Ovary (tissue), 9 donors: ENCODE results near the gene ATF3. TPM values are rescaled to one million over a fixed set of nuclear protein-coding genes. Genes with fewer than 3 reads are reported as not detected.

Experiments
- DNase-seq, 5 donors: peaks; one replicate each; pipeline ENCODE4 v3.0.0-alpha.2; 2019 to 2020
- H3K27ac ChIP-seq, 2 donors: fragments of 200-600 bp; one replicate each; pipeline versions ENCODE4 v1.5.1 to v1.8.0; 2019 to 2022
- H3K27me3 ChIP-seq: fragments of 200-600 bp; one replicate; pipeline ENCODE4 v1.8.0; 2022
- H3K36me3 ChIP-seq: fragments of 200-600 bp; sonication (generic); one replicate; pipeline ENCODE4 v1.5.1; 2019
- H3K4me1 ChIP-seq: one replicate; pipeline ENCODE4 v1.8.1; 2013; ENCODE audit warnings: mild to moderate bottlenecking, moderate library complexity; ENCODE audit not compliant: insufficient read depth
- H3K4me3 ChIP-seq: fragments of 200-600 bp; sonication (generic); one replicate; pipeline ENCODE4 v1.5.1; 2017
- H3K9me3 ChIP-seq, 2 donors: fragments of 200-600 bp in 1 of 2; sonication (generic) in 1 of 2; one replicate each; pipeline versions ENCODE4 v1.5.1 to v1.8.1; 2013 to 2019; ENCODE audit warnings: mild to moderate bottlenecking in 1 of 2, moderate library complexity in 1 of 2
- EP300 ChIP-seq: sonication (generic); formaldehyde crosslinking; IDR thresholded peaks from one replicate; pipeline ENCODE4 v1.6.1; 2017; ENCODE audit warnings: antibody characterized with exemption
- POLR2A ChIP-seq: fragments of 450-650 bp; IDR thresholded peaks from one replicate; pipeline ENCODE4 v1.6.1; 2017; ENCODE audit warnings: antibody characterized with exemption, mild to moderate bottlenecking, moderate library complexity
- WGBS, 3 donors: extraction: QIAGEN DNeasy Blood & Tissue Kit in 1 of 3; methylation state at CpG; one replicate each; pipeline versions ENCODE4 v1.1.5 to v1.1.7; 2013 to 2017; 5-methylcytosine and 5-hydroxymethylcytosine counted together
- intact Hi-C, 4 donors: fragments of 100-400 bp; cut with DNase I; formaldehyde crosslinking; loops; one replicate each; pipeline versions ENCODE4 v1.11.0 to v1.15.1; 2022 to 2023
- polyA plus RNA-seq, 2 donors: library from polyadenylated mRNA; stranded (reverse); fragments of 200-250 nt in 1 of 2; fragments of 350-450 nt in 1 of 2; fragmentation: Illumina TruSeq in 1 of 2; extraction: RNeasy Lipid Tissue Mini Kit (QIAGEN cat#74804) in 1 of 2; gene quantifications; one replicate each; pipeline ENCODE4 v1.2.3, GENCODE V29; 2013 to 2014
- total RNA-seq, 7 donors: library from RNA; depleted of rRNA in 2 of 7; stranded (reverse); fragments of >200 nt in 2 of 7; fragmentation: NEBNext Ultra II Directional in 3 of 7; extraction: Animal tissue kit (Norgen Biotek cat#: 25700) in 3 of 7; gene quantifications; one replicate each; pipeline versions ENCODE4 v1.1.0 to v1.2.4, GENCODE V29; 2016 to 2023
- TF ChIP-seq, protein P1 (sequence below), 3 donors: fragments of 450-650 bp in 2 of 3; fragments of 200-600 bp in 1 of 3; IDR thresholded peaks; one replicate each; pipeline versions ENCODE4 v1.5.1 to v1.8.0; 2016 to 2022; ENCODE audit warnings: antibody characterized with exemption in 3 of 3, mild to moderate bottlenecking in 1 of 3
- donor health status: DM: no; HTN: no; CAD: no; lungs with moderate emphysema.
- donor health status: DM: no; HTN: no; CAD: no.
- donor health status: Bipolar disorder and iron deficiency.
- donor health status: DM: yes; HTN: yes; CAD: no.
- donor health status: DM: no; HTN: no; CAD: no.
- donor health status: DM: yes; HTN: yes; CAD: no.

The ATF3 gene
- total and polyA plus RNA-seq, 9 donors, result 2.9 to 132 (median 19.4) TPM

DNA sequence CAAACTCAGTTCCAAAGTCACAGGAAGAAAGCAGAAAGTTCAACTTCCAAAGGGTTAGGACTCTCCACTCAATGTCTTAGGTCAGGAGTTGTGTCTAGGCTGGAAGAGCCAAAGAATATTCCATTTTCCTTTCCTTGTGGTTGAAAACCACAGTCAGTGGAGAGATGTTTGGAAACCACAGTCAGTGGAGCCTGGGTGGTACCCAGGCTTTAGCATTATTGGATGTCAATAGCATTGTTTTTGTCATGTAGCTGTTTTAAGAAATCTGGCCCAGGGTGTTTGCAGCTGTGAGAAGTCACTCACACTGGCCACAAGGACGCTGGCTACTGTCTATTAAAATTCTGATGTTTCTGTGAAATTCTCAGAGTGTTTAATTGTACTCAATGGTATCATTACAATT, 11.7 kb downstream of the ATF3 start:
- no peaks in the 10 kb centered on the region for H3K27me3 ChIP-seq
- TF ChIP-seq POLR2A (no peak), EP300 (no peak)
- TF ChIP-seq, protein P1, sequence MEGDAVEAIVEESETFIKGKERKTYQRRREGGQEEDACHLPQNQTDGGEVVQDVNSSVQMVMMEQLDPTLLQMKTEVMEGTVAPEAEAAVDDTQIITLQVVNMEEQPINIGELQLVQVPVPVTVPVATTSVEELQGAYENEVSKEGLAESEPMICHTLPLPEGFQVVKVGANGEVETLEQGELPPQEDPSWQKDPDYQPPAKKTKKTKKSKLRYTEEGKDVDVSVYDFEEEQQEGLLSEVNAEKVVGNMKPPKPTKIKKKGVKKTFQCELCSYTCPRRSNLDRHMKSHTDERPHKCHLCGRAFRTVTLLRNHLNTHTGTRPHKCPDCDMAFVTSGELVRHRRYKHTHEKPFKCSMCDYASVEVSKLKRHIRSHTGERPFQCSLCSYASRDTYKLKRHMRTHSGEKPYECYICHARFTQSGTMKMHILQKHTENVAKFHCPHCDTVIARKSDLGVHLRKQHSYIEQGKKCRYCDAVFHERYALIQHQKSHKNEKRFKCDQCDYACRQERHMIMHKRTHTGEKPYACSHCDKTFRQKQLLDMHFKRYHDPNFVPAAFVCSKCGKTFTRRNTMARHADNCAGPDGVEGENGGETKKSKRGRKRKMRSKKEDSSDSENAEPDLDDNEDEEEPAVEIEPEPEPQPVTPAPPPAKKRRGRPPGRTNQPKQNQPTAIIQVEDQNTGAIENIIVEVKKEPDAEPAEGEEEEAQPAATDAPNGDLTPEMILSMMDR (IDR thresholded peaks at IDR 0.05), result no peak
- no peak overlapping the region for H3K4me3 ChIP-seq
- no peaks in the 10 kb centered on the region for H3K9me3 ChIP-seq
- WGBS, 3 donors, result 84 to 94% (median 91%) methylated on average over 1 of the region's 1 CpG
- intact Hi-C loops, result no loop called here
- H3K4me1 ChIP-seq, result no peaks in the 10 kb centered on the region
- H3K36me3 ChIP-seq, result no peaks in the 10 kb centered on the region
- H3K27ac ChIP-seq, result no peak overlapping the region
- DNase-seq, result no peak

GRCh38 chr1:212621043-212621948, 12.7 kb downstream of the ATF3 start:
- no peak overlapping the region for H3K27ac ChIP-seq
- intact Hi-C loops, result no loop called here
- H3K4me3 ChIP-seq, result no peak overlapping the region
- no peaks in the 10 kb centered on the region for H3K27me3 ChIP-seq
- WGBS, 3 donors, result 77 to 85% (median 83%) methylated on average over 10 of the region's 10 CpGs
- TF ChIP-seq, protein P1 (IDR thresholded peaks at IDR 0.05), result no peak
- TF ChIP-seq POLR2A (no peak), EP300 (no peak)
- DNase-seq, result no peak
- H3K9me3 ChIP-seq, result no peaks in the 10 kb centered on the region
- H3K4me1 ChIP-seq, result no peaks in the 10 kb centered on the region
- no peaks in the 10 kb centered on the region for H3K36me3 ChIP-seq

- Histone ChIP-seq H3K36me3 (no peaks in the 10 kb centered on the region), H3K27me3 (no peaks in the 10 kb centered on the region), H3K9me3 (no peaks in the 10 kb centered on the region), H3K27ac (no peak overlapping the region), H3K4me1 (no peaks in the 10 kb centered on the region), H3K4me3 (no peak overlapping the region)
- no peak for TF ChIP-seq EP300
- TF ChIP-seq, protein P1 (IDR thresholded peaks at IDR 0.05), result no peak
- TF ChIP-seq POLR2A, result no peak
- no peak for DNase-seq
- WGBS, 3 donors, result 57 to 79% (median 71%) methylated on average over 1 of the region's 1 CpG
- intact Hi-C loops, result no loop called here
Measured at GRCh38 chr1:212621949-212622305, 13.4 kb downstream of the ATF3 start.

- H3K27ac ChIP-seq, result no peak overlapping the region
- H3K36me3 ChIP-seq, result no peaks in the 10 kb centered on the region
- no peak overlapping the region for H3K4me3 ChIP-seq
- no peak for DNase-seq
- no peaks in the 10 kb centered on the region for H3K4me1 ChIP-seq
- intact Hi-C loops, result no loop called here
- TF ChIP-seq EP300 (no peak), POLR2A (no peak)
- TF ChIP-seq, protein P1 (IDR thresholded peaks at IDR 0.05), result no peak
- H3K9me3 ChIP-seq, result no peaks in the 10 kb centered on the region
- 85 to 90% (median 85%) methylated on average over 3 of the region's 3 CpGs for WGBS, 3 donors
- no peaks in the 10 kb centered on the region for H3K27me3 ChIP-seq
Measured at GRCh38 chr1:212622467-212622866, 13.9 kb downstream of the ATF3 start.
